Activated naive CD4-positive, alpha-beta T cell treated with anti-CD3 and anti-CD28 coated beads, Interleukin-2, amount 50 U/mL, for 72 hours (primary cell): ENCODE measurements around the gene INO80E. TPM values are rescaled to one million over a fixed set of nuclear protein-coding genes. Genes with fewer than 3 reads are reported as not detected.

Experiments used
- ATAC-seq, 2 donors: fragments of 150-1000 bp; cut with Tn5 transposase; 2 replicates each; pipeline ENCODE4 v1.10.0; 2021; ENCODE audit warnings: mild to moderate bottlenecking in 2 of 2, moderate library complexity in 2 of 2
- DNase-seq, 2 donors: peaks; one replicate each; pipeline ENCODE4 v3.0.0; 2021 to 2022; ENCODE audit warnings: low spot score in 2 of 2
- H3K27ac Mint-ChIP-seq, 2 donors: one replicate each; pipeline ENCODE4 v1.8.0; 2022; ENCODE audit warnings: mild to moderate bottlenecking in 2 of 2, mixed read lengths in 2 of 2
- H3K36me3 Mint-ChIP-seq, 2 donors: one replicate each; pipeline ENCODE4 v1.8.0; 2022; ENCODE audit warnings: mixed read lengths in 2 of 2
- H3K9me3 Mint-ChIP-seq, 2 donors: one replicate each; pipeline ENCODE4 v1.8.0; 2022; ENCODE audit warnings: mixed read lengths in 2 of 2
- total RNA-seq, 2 donors: library from RNA; stranded (reverse); gene quantifications; one replicate each; pipeline ENCODE4 v1.2.3, GENCODE V29; 2022

Gene INO80E
- total RNA-seq, 2 donors from 2014 or later, result 85.3 to 90.7 TPM

- no peak for DNase-seq
- ATAC-seq, result no peak
- H3K27ac Mint-ChIP-seq, result no peak overlapping the region
- H3K36me3 Mint-ChIP-seq, result peaks cover 11 to 15% of the 10 kb centered on the region in 2 donors
- H3K9me3 Mint-ChIP-seq, result no peaks in the 10 kb centered on the region
These were observed 4.9 kb downstream of the INO80E start for GRCh38 chr16:30000735-30001631.

GRCh38 chr16:30002614-30003346 lies 6.7 kb downstream of the INO80E start:
- Mint-ChIP-seq H3K36me3 (peaks cover 0 to 4% of the 10 kb centered on the region in 2 donors), H3K27ac (peak overlapping the region; percentile 67 to 69)
- no peak for ATAC-seq

GRCh38 chr16:30003670-30004423 lies 7.8 kb downstream of the INO80E start:
- Mint-ChIP-seq H3K36me3 (no peaks in the 10 kb centered on the region), H3K9me3 (no peaks in the 10 kb centered on the region), H3K27ac (peak overlapping the region in 1 of 2 donors; percentile 69)
- ATAC-seq (no peak), DNase-seq (no peak)

More at GRCh38 chr16:30002614-30003346, 6.7 kb downstream of the INO80E start:
- H3K9me3 Mint-ChIP-seq, result no peaks in the 10 kb centered on the region
- DNase-seq, result no peak

DNA sequence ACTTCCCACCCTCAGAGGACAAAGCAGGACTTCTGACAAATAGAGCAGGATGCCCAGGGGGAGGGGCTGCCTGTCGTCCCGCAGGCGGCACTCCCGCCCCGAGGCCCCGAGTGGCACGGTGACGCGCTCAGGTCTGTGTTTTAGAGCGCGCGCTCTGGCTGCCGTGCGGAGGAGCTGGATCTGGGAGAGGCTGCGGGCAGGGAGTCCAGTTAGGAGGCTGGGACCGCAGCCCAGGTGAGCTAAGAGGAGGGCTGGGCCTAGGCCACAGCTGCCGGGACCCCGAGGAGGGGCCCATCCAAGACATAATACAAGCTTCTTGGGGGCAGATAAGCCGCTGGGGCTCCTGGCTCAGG lies 8.4 kb downstream of the INO80E start:
- ATAC-seq (peak in 1 of 2 donors; percentile 4), DNase-seq (no peak)
- Mint-ChIP-seq H3K9me3 (no peaks in the 10 kb centered on the region), H3K36me3 (no peaks in the 10 kb centered on the region), H3K27ac (peak overlapping the region in 1 of 2 donors; percentile 55)

DNA sequence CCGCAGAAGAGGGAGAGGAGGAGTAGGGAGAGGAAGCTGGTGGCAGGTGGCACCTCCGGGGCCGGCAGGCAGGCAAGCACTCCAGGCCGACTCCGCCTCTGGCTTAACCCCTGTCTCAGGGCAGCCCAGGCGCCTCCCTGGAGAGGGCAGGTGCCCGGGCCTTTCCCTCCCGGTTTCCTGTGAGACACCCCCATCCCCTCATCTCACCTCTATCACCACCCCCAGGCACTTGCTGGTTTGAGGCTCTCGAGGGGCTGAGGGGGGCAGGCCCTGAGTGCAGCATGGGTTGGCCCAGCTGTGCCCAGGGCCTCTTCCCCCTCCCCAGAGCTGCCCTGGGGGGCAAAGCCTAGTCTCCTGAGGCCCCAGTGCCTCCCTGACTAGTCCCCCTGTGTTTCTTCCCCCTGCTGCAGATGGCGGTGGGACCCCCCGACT lies 8.8 kb downstream of the INO80E start:
- Mint-ChIP-seq H3K36me3 (no peaks in the 10 kb centered on the region), H3K9me3 (no peaks in the 10 kb centered on the region), H3K27ac (peak overlapping the region in 1 of 2 donors; percentile 55)
- DNase-seq (no peak), ATAC-seq (peak; percentile 12 to 25)

- Mint-ChIP-seq H3K36me3 (no peaks in the 10 kb centered on the region), H3K9me3 (no peaks in the 10 kb centered on the region), H3K27ac (no peak overlapping the region)
- DNase-seq, result peak in 1 of 2 donors; percentile 44
- peak; percentile 59 to 62 for ATAC-seq
These were observed 9.5 kb downstream of the INO80E start for GRCh38 chr16:30005341-30006094.

DNA sequence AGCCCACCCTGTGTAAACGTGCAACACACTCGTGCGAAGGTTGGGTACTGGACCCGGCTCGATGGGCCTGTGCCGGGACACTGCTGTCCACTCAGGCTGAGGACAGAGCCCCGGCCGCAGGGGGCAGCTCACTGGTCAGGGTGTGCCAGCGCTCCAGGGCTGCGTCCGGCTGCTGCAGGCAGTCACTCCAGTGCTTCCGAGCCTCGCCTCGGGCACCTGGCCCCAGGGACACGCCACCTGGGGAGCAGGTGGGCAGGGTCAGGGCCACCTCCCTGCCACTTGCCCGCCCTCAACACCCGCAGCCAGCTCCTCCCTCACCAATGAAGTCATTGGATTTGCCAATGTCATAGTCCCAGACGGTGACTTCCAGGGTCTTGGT lies 10.0 kb downstream of the INO80E start:
- ATAC-seq (no peak), DNase-seq (no peak)
- H3K36me3 Mint-ChIP-seq, result no peaks in the 10 kb centered on the region
- H3K9me3 Mint-ChIP-seq, result no peaks in the 10 kb centered on the region
- H3K27ac Mint-ChIP-seq, result no peak overlapping the region

- H3K36me3 Mint-ChIP-seq, result no peaks in the 10 kb centered on the region
- no peaks in the 10 kb centered on the region for H3K9me3 Mint-ChIP-seq
- ATAC-seq (no peak), DNase-seq (no peak)
- H3K27ac Mint-ChIP-seq, result no peak overlapping the region
These were observed 10.8 kb downstream of the INO80E start for GRCh38 chr16:30006659-30007377.

DNA sequence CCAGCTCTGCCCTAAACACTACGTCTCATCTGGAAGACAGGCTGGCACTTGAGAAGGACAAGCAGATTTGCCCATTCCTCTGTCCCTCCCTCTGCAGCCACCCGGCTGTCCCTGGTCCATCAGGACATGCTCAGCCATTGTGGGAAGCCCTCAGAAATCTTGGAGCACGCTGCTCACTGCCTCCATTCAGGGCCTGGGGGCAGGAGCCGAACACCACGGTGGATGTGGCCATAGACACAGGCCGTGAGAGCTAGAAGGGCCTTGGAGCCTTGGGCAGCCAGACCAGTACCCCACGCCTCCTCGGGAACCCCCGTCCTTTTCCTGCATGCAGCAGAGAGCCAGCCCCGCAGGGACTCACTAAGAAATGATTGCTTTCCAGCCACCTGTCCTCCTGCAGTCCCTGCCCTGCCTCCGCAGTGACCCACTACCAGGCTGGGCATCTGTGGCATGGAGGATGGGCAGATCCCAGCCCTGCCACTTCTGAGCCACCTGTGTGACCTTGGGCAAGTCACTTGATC lies 11.4 kb downstream of the INO80E start:
- no peaks in the 10 kb centered on the region for H3K36me3 Mint-ChIP-seq
- DNase-seq (no peak), ATAC-seq (no peak)
- H3K9me3 Mint-ChIP-seq, result no peaks in the 10 kb centered on the region
- H3K27ac Mint-ChIP-seq, result peak overlapping the region; percentile 22 to 59

- Mint-ChIP-seq H3K36me3 (no peaks in the 10 kb centered on the region), H3K27ac (no peak overlapping the region), H3K9me3 (no peaks in the 10 kb centered on the region)
- DNase-seq, result no peak
- no peak for ATAC-seq
These were observed 13.2 kb downstream of the INO80E start for GRCh38 chr16:30009085-30009862.

GRCh38 chr16:30009990-30010843 lies 14.2 kb downstream of the INO80E start:
- H3K36me3 Mint-ChIP-seq, result no peaks in the 10 kb centered on the region
- no peak overlapping the region for H3K27ac Mint-ChIP-seq
- ATAC-seq (peak in 1 of 2 donors; percentile 29), DNase-seq (no peak)
- no peaks in the 10 kb centered on the region for H3K9me3 Mint-ChIP-seq

DNA sequence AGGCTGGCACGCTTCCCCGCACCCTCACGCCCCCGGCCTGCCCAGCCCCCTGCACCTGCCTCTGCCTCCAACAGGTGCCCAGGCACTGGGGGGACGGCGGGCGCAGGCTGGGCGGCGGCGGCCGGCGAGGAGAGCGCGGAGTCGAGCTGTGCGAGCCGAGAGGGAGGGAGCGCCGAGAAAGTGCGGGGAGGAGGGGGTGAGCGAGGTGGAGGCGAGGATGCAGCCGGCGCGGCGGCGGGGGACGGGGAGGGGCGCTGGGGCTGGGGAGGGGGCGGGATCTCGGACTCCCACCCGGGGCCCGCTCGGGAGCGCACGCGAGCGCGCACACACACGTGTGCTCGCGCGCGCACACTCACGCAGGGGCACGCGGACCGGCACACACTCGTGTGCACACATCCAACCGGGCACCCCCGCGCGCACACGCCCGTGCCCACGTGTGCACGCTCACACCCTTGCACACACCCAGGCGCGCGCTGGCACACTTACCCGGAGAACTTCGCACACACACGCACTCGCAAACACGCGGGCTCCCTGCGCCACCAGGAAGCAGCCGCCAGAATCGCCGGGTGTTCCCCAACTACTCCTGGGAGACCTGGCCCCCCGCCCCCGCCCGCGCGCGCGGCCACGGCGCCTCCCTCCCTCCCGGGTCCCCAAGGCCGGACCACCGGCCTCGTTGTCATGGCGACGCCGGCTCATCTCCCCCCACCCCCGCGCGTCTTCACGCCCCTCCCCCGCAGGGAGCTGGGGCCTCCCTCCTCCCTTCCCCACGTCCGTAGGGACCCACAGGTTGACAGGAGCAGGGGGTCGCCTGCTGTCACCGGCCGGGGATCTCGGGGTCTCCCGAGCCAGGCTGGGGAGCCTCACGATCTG lies 15.0 kb downstream of the INO80E start, which contains the start of gene DOC2A:
Gene DOC2A (minus strand): TSS at position 184 of the 870 bp plus-strand sequence. CDS start 805 bp downstream, outside the sequence.
- ATAC-seq, result peak; percentile 33 to 59
- Mint-ChIP-seq H3K27ac (no peak within 1 kb of the TSS), H3K36me3 (no peaks in the 10 kb centered on the region), H3K9me3 (no peaks in the 10 kb centered on the region)
- no peak for DNase-seq
